ENCODE data around the gene MAIP1. TPM values are rescaled to one million over a fixed set of nuclear protein-coding genes. Genes with fewer than 3 reads are reported as not detected.

Gene MAIP1
- total and polyA plus RNA-seq, 9 of the 15 experiments (the other 6 are each of a cell fraction or from before 2014, with no cell fraction given): 3.6 to 30.0 (median 24.5) TPM

GRCh38 chr2:199955339-199956061 lies at the start of gene MAIP1, which contains the start of gene TYW5 (continued):
- TF ChIP-seq REST (IDR thresholded peaks at IDR 0.05; ENCODE audit: borderline replicate concordance) (no peak), REST (CRISPR knock-in tag; IDR thresholded peaks at IDR 0.05; ENCODE audit: low read depth) (0 out of 2 replicates have a peak, but pooled peaks have one; percentile 60), CBFA2T2 (conservative IDR thresholded peaks at IDR 0.05) (no peak), FOXM1 (IDR thresholded peaks at IDR 0.05; ENCODE audit: low read depth) (peak; percentile 81; the same call in 1 of the 2 replicates), FOXM1 (CRISPR knock-in tag; IDR thresholded peaks at IDR 0.05; ENCODE audit: low read depth) (no peak), SETDB1 (IDR thresholded peaks at IDR 0.05; ENCODE audit: low read length) (no peak), PHF20 (IDR thresholded peaks at IDR 0.05; ENCODE audit: partially characterized antibody) (peak; percentile 93), ZNF384 (IDR thresholded peaks at IDR 0.05; ENCODE audit: low read depth, low read length) (no peak), CREM (IDR thresholded peaks at IDR 0.05; ENCODE audit: low read depth) (0 out of 2 replicates have a peak, but pooled peaks have one; percentile 18), CHCHD3 (CRISPR knock-in tag; IDR thresholded peaks at IDR 0.05) (no peak), MAX (CRISPR knock-in tag; IDR thresholded peaks at IDR 0.05) (peak; percentile 49; the same call in 1 of the 2 replicates), NCOA4 (IDR thresholded peaks at IDR 0.05; ENCODE audit: partially characterized antibody) (no peak), MEF2D (tag; conservative IDR thresholded peaks at IDR 0.05; ENCODE audit: low read depth) (0 out of 2 replicates have a peak, but pooled peaks have one; percentile 51), SP1 (CRISPR knock-in tag; IDR thresholded peaks at IDR 0.05) (0 out of 2 replicates have a peak, but pooled peaks have one; percentile 37), POLR2H (tag; IDR thresholded peaks at IDR 0.05; ENCODE audit: low read depth) (peak; percentile 28; the same call in 1 of the 2 replicates), SRSF3 (IDR thresholded peaks at IDR 0.05; ENCODE audit: insufficient read depth, low read length) (no peak), RBM34 (IDR thresholded peaks at IDR 0.05; ENCODE audit: borderline replicate concordance, insufficient read depth, low read length) (no peak), THRA (IDR thresholded peaks at IDR 0.05) (no peak), TGIF2 (CRISPR knock-in tag; IDR thresholded peaks at IDR 0.05) (no peak), NCOA2 (IDR thresholded peaks at IDR 0.05; ENCODE audit: partially characterized antibody in 2 of 2) (no peak)

All from K562 (cell line).